WTC11 (cell line): ENCODE results near the gene AOX1. TPM values are rescaled to one million over a fixed set of nuclear protein-coding genes. Genes with fewer than 3 reads are reported as not detected.

Experiments used
- ATAC-seq: fragments of 200-7000 bp; cut with Tn5 transposase; 2 replicates; pipeline ENCODE4 v1.10.0; 2021; ENCODE audit warnings: mild to moderate bottlenecking, moderate library complexity
- CTCF ChIA-PET: fragments of 300-600 bp; sonication (Branson Sonifier 250); formaldehyde crosslinking; loops from one replicate; lab custom pipeline; 2021; ENCODE audit warnings: antibody characterized with exemption; lab: Charles Lee
- POLR2A ChIA-PET: fragments of 350-600 bp; sonication (Branson Sonifier 250); formaldehyde crosslinking; loops from one replicate; lab custom pipeline; 2021; ENCODE audit warnings: antibody characterized with exemption; lab: Charles Lee
- DNase-seq: peaks from one replicate; pipeline ENCODE4 v3.0.0; 2021; ENCODE audit warnings: low spot score
- H3K27ac Mint-ChIP-seq: 2 replicates; pipeline ENCODE4 v1.8.0; 2021; ENCODE audit warnings: mixed read lengths
- H3K27me3 Mint-ChIP-seq: 2 replicates; pipeline ENCODE4 v1.8.0; 2021; ENCODE audit warnings: low read depth, mild to moderate bottlenecking, moderate library complexity, mixed read lengths
- H3K36me3 Mint-ChIP-seq: 2 replicates; pipeline ENCODE4 v1.8.0; 2021; ENCODE audit warnings: mixed read lengths
- H3K4me1 Mint-ChIP-seq: 2 replicates; pipeline ENCODE4 v1.8.0; 2022; ENCODE audit warnings: mixed read lengths
- H3K4me3 Mint-ChIP-seq: 2 replicates; pipeline ENCODE4 v1.8.0; 2021; ENCODE audit warnings: mild to moderate bottlenecking, moderate library complexity, mixed read lengths
- H3K9me3 Mint-ChIP-seq: 2 replicates; pipeline ENCODE4 v1.8.0; 2021; ENCODE audit warnings: mixed read lengths
- ATF1 ChIP-seq: sonication (generic); formaldehyde crosslinking; IDR thresholded peaks from 2 replicates; pipeline ENCODE4 v1.8.1; 2023; ENCODE audit warnings: mild to moderate bottlenecking, moderate library complexity, missing genetic modification reagents
- GRHL2 ChIP-seq: fragments of 250-450 bp; sonication (Bioruptor Pico); IDR thresholded peaks from 2 replicates; pipeline ENCODE4 v1.8.0; 2022; ENCODE audit warnings: mild to moderate bottlenecking, moderate library complexity; ENCODE audit not compliant: insufficient replicate concordance, severe bottlenecking
- JAZF1 ChIP-seq: fragments of 250-450 bp; sonication (Bioruptor Pico); IDR thresholded peaks from 2 replicates; pipeline ENCODE4 v1.9.0; 2021; ENCODE audit warnings: moderate library complexity, mild to moderate bottlenecking, inconsistent platforms
- NR1H2 ChIP-seq: sonication (generic); formaldehyde crosslinking; IDR thresholded peaks from 2 replicates; pipeline ENCODE4 v1.9.0; 2021; ENCODE audit warnings: mild to moderate bottlenecking, moderate library complexity, missing genetic modification reagents
- SMAD4 ChIP-seq: sonication (generic); formaldehyde crosslinking; IDR thresholded peaks from 2 replicates; pipeline ENCODE4 v1.8.0; 2022; ENCODE audit warnings: mild to moderate bottlenecking, missing genetic modification reagents
- TEAD4 ChIP-seq: sonication (generic); formaldehyde crosslinking; IDR thresholded peaks from 2 replicates; pipeline ENCODE4 v1.8.0; 2022; ENCODE audit warnings: mild to moderate bottlenecking, missing genetic modification reagents
- ZNF317 ChIP-seq: sonication (generic); formaldehyde crosslinking; IDR thresholded peaks from 2 replicates; pipeline ENCODE4 v1.8.1; 2023; ENCODE audit warnings: low read depth, mild to moderate bottlenecking, moderate library complexity, missing genetic modification reagents, borderline replicate concordance
- ZNF396 ChIP-seq: fragments of 250-450 bp; sonication (Bioruptor Pico); IDR thresholded peaks from 2 replicates; pipeline ENCODE4 v1.8.0; 2021; ENCODE audit warnings: mild to moderate bottlenecking, moderate library complexity, borderline replicate concordance
- total RNA-seq: library from RNA; stranded (reverse); gene quantifications from 3 replicates; pipeline ENCODE4 v1.2.3, GENCODE V29; 2021
- TF ChIP-seq, protein P1 (sequence below): fragments of 250-450 bp; sonication (Bioruptor Pico); IDR thresholded peaks from 2 replicates; pipeline ENCODE4 v1.8.0; 2021; ENCODE audit warnings: mild to moderate bottlenecking
- TF ChIP-seq, protein P2 (sequence below): fragments of 200-600 bp; IDR thresholded peaks from 2 replicates; pipeline ENCODE4 v1.8.0; 2022; ENCODE audit warnings: antibody characterized with exemption
- TF ChIP-seq, protein P3 (sequence below): sonication (generic); formaldehyde crosslinking; conservative IDR thresholded peaks from 2 replicates; pipeline ENCODE4 v1.8.1; 2022; ENCODE audit warnings: mild to moderate bottlenecking, missing genetic modification reagents
- TF ChIP-seq, protein P4 (sequence below): fragments of 250-450 bp; sonication (Bioruptor Pico); IDR thresholded peaks from 2 replicates; pipeline ENCODE4 v1.9.0; 2021; ENCODE audit warnings: mild to moderate bottlenecking
- TF ChIP-seq, protein P5 (sequence below): fragments of 250-450 bp; sonication (Bioruptor Pico); IDR thresholded peaks from 2 replicates; pipeline ENCODE4 v2.1.2; 2022; ENCODE audit warnings: mild to moderate bottlenecking, moderate library complexity
- TF ChIP-seq, protein P6 (sequence below): sonication (generic); formaldehyde crosslinking; IDR thresholded peaks from 2 replicates; pipeline ENCODE4 v1.8.0; 2023; ENCODE audit warnings: mild to moderate bottlenecking, missing genetic modification reagents

Gene AOX1
- total RNA-seq, 1 experiment from 2014 or later: 4.8 TPM

DNA sequence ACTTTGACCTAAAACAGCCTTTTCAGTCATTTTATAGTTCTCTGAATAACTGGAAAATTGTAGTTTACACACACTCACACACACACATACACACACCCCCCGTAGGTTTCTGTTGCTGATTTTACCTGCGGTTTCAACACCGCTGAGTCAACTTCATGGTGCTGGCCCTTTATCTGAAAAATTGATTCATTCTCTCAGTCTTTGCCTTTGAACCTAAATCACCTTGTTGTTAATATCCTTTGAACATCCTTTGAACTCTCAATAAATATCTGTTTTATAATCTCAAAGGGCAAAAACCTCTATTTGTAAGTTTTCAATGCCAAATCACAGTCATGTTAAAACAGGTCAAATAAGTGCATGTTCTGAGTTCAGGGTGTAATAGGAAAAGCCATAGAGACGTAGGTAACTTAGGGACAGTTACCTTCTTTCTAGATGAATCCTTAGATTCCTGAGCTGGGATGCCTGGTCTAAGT lies 116.9 kb downstream of the AOX1 start:
- no peak for ATAC-seq
- no peak overlapping the region for H3K4me3 Mint-ChIP-seq
- no peaks in the 10 kb centered on the region for H3K9me3 Mint-ChIP-seq
- H3K36me3 Mint-ChIP-seq: no peaks in the 10 kb centered on the region
- DNase-seq: no peak
- TF ChIP-seq ATF1 (no peak), SMAD4 (CRISPR knock-in tag) (no peak), TEAD4 (no peak), GRHL2 (CRISPR knock-in tag) (no peak), ZNF396 (CRISPR knock-in tag) (no peak), JAZF1 (CRISPR knock-in tag) (no peak), ZNF317 (CRISPR knock-in tag) (no peak), NR1H2 (CRISPR knock-in tag) (no peak)
- TF ChIP-seq, protein P1, sequence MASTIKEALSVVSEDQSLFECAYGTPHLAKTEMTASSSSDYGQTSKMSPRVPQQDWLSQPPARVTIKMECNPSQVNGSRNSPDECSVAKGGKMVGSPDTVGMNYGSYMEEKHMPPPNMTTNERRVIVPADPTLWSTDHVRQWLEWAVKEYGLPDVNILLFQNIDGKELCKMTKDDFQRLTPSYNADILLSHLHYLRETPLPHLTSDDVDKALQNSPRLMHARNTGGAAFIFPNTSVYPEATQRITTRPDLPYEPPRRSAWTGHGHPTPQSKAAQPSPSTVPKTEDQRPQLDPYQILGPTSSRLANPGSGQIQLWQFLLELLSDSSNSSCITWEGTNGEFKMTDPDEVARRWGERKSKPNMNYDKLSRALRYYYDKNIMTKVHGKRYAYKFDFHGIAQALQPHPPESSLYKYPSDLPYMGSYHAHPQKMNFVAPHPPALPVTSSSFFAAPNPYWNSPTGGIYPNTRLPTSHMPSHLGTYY (CRISPR knock-in tag): no peak
- TF ChIP-seq, protein P2, sequence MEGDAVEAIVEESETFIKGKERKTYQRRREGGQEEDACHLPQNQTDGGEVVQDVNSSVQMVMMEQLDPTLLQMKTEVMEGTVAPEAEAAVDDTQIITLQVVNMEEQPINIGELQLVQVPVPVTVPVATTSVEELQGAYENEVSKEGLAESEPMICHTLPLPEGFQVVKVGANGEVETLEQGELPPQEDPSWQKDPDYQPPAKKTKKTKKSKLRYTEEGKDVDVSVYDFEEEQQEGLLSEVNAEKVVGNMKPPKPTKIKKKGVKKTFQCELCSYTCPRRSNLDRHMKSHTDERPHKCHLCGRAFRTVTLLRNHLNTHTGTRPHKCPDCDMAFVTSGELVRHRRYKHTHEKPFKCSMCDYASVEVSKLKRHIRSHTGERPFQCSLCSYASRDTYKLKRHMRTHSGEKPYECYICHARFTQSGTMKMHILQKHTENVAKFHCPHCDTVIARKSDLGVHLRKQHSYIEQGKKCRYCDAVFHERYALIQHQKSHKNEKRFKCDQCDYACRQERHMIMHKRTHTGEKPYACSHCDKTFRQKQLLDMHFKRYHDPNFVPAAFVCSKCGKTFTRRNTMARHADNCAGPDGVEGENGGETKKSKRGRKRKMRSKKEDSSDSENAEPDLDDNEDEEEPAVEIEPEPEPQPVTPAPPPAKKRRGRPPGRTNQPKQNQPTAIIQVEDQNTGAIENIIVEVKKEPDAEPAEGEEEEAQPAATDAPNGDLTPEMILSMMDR: no peak
- TF ChIP-seq, protein P3, sequence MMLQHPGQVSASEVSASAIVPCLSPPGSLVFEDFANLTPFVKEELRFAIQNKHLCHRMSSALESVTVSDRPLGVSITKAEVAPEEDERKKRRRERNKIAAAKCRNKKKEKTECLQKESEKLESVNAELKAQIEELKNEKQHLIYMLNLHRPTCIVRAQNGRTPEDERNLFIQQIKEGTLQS (CRISPR knock-in tag): no peak
- TF ChIP-seq, protein P4, sequence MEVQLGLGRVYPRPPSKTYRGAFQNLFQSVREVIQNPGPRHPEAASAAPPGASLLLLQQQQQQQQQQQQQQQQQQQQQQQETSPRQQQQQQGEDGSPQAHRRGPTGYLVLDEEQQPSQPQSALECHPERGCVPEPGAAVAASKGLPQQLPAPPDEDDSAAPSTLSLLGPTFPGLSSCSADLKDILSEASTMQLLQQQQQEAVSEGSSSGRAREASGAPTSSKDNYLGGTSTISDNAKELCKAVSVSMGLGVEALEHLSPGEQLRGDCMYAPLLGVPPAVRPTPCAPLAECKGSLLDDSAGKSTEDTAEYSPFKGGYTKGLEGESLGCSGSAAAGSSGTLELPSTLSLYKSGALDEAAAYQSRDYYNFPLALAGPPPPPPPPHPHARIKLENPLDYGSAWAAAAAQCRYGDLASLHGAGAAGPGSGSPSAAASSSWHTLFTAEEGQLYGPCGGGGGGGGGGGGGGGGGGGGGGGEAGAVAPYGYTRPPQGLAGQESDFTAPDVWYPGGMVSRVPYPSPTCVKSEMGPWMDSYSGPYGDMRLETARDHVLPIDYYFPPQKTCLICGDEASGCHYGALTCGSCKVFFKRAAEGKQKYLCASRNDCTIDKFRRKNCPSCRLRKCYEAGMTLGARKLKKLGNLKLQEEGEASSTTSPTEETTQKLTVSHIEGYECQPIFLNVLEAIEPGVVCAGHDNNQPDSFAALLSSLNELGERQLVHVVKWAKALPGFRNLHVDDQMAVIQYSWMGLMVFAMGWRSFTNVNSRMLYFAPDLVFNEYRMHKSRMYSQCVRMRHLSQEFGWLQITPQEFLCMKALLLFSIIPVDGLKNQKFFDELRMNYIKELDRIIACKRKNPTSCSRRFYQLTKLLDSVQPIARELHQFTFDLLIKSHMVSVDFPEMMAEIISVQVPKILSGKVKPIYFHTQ (CRISPR knock-in tag): no peak
- TF ChIP-seq, protein P5, sequence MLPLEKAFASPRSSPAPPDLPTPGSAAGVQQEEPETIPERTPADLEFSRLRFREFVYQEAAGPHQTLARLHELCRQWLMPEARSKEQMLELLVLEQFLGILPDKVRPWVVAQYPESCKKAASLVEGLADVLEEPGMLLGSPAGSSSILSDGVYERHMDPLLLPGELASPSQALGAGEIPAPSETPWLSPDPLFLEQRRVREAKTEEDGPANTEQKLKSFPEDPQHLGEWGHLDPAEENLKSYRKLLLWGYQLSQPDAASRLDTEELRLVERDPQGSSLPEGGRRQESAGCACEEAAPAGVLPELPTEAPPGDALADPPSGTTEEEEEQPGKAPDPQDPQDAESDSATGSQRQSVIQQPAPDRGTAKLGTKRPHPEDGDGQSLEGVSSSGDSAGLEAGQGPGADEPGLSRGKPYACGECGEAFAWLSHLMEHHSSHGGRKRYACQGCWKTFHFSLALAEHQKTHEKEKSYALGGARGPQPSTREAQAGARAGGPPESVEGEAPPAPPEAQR (CRISPR knock-in tag): no peak
- TF ChIP-seq, protein P6, sequence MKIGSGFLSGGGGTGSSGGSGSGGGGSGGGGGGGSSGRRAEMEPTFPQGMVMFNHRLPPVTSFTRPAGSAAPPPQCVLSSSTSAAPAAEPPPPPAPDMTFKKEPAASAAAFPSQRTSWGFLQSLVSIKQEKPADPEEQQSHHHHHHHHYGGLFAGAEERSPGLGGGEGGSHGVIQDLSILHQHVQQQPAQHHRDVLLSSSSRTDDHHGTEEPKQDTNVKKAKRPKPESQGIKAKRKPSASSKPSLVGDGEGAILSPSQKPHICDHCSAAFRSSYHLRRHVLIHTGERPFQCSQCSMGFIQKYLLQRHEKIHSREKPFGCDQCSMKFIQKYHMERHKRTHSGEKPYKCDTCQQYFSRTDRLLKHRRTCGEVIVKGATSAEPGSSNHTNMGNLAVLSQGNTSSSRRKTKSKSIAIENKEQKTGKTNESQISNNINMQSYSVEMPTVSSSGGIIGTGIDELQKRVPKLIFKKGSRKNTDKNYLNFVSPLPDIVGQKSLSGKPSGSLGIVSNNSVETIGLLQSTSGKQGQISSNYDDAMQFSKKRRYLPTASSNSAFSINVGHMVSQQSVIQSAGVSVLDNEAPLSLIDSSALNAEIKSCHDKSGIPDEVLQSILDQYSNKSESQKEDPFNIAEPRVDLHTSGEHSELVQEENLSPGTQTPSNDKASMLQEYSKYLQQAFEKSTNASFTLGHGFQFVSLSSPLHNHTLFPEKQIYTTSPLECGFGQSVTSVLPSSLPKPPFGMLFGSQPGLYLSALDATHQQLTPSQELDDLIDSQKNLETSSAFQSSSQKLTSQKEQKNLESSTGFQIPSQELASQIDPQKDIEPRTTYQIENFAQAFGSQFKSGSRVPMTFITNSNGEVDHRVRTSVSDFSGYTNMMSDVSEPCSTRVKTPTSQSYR (CRISPR knock-in tag): no peak
- TF ChIP-seq, all 79 proteins: peak for 0
- Mint-ChIP-seq H3K27ac (no peak overlapping the region), H3K27me3 (no peaks in the 10 kb centered on the region), H3K4me1 (peaks cover 17% of the 10 kb centered on the region)
- CTCF ChIA-PET: interaction anchor here (0.5 to 5.5 kb wide), 18 partner anchors 8 to 729 kb away, joined by 3 to 53 read pairs (median 4); partner anchors contain the start of genes AOX1, NIF3L1, PPIL3 and SGO2
- POLR2A ChIA-PET: no interaction called here
